Neural progenitor cell (in vitro differentiated cells): ENCODE data around the gene HOXB7. TPM values are rescaled to one million over a fixed set of nuclear protein-coding genes. Genes with fewer than 3 reads are reported as not detected.

Source experiments
- DNase-seq: peaks from one replicate; pipeline ENCODE4 v3.0.0-alpha.2; 2016; ENCODE audit warnings: low spot score
- H2AFZ ChIP-seq: fragments of 200-600 bp; sonication (generic); replicated peaks from 2 replicates; pipeline ENCODE4 v1.6.1; 2016; ENCODE audit warnings: antibody characterized with exemption
- H3F3A ChIP-seq: fragments of 200-600 bp; sonication (generic); 2 replicates; pipeline ENCODE4 v1.6.1; 2016; ENCODE audit warnings: antibody characterized with exemption, low read depth
- H3K27ac ChIP-seq: fragments of 200-600 bp; sonication (generic); 2 replicates; pipeline ENCODE4 v1.5.1; 2016; ENCODE audit warnings: mild to moderate bottlenecking
- H3K27me3 ChIP-seq: fragments of 200-600 bp; sonication (generic); 2 replicates; pipeline ENCODE4 v1.6.1; 2016; ENCODE audit warnings: mild to moderate bottlenecking, moderate library complexity
- H3K36me3 ChIP-seq: fragments of 200-600 bp; sonication (generic); 2 replicates; pipeline ENCODE4 v1.5.1; 2016
- H3K4me1 ChIP-seq: fragments of 200-600 bp; sonication (generic); 2 replicates; pipeline ENCODE4 v1.6.1; 2016; ENCODE audit warnings: mixed run types
- H3K4me2 ChIP-seq: fragments of 200-600 bp; sonication (generic); 2 replicates; pipeline ENCODE4 v1.6.1; 2016
- H3K4me3 ChIP-seq: fragments of 200-600 bp; sonication (generic); 2 replicates; pipeline ENCODE4 v1.5.1; 2016
- H3K79me2 ChIP-seq: fragments of 200-600 bp; sonication (generic); 2 replicates; pipeline ENCODE4 v1.6.1; 2016; ENCODE audit warnings: low read depth
- H3K9ac ChIP-seq: fragments of 200-600 bp; sonication (generic); 2 replicates; pipeline ENCODE4 v1.6.1; 2016
- H3K9me3 ChIP-seq: fragments of 200-600 bp; sonication (generic); 2 replicates; pipeline ENCODE4 v1.5.1; 2016; ENCODE audit warnings: low read depth
- H4K20me1 ChIP-seq: fragments of 200-600 bp; sonication (generic); 2 replicates; pipeline ENCODE4 v1.6.1; 2016; ENCODE audit warnings: low read depth
- H3K27ac Mint-ChIP-seq: 3 replicates; pipeline ENCODE4 v1.8.0; 2021; ENCODE audit warnings: mixed read lengths
- H3K27me3 Mint-ChIP-seq: 2 replicates; pipeline ENCODE4 v1.8.0; 2022; ENCODE audit warnings: low read depth, mild to moderate bottlenecking, inconsistent platforms, moderate library complexity, mixed read lengths; ENCODE audit not compliant: insufficient read depth
- H3K36me3 Mint-ChIP-seq: 3 replicates; pipeline ENCODE4 v1.8.0; 2021; ENCODE audit warnings: mixed read lengths
- H3K4me1 Mint-ChIP-seq: 3 replicates; pipeline ENCODE4 v1.8.0; 2021; ENCODE audit warnings: mixed read lengths
- H3K4me3 Mint-ChIP-seq: 3 replicates; pipeline ENCODE4 v1.8.0; 2021; ENCODE audit warnings: mild to moderate bottlenecking, moderate library complexity, mixed read lengths
- H3K9me3 Mint-ChIP-seq: 3 replicates; pipeline ENCODE4 v1.8.0; 2020; ENCODE audit warnings: mixed read lengths
- CTCF ChIP-seq: fragments of 200-600 bp; sonication (generic); IDR thresholded peaks from 2 replicates; pipeline ENCODE4 v1.5.1; 2017; ENCODE audit warnings: antibody characterized with exemption, mild to moderate bottlenecking
- EZH2 ChIP-seq: fragments of 200-600 bp; sonication (generic); IDR thresholded peaks from 2 replicates; pipeline ENCODE4 v1.6.1; 2017; ENCODE audit warnings: antibody characterized with exemption, mild to moderate bottlenecking, moderate library complexity
- EZH2phosphoT487 ChIP-seq: fragments of 200-600 bp; sonication (generic); IDR thresholded peaks from 2 replicates; pipeline ENCODE4 v1.6.1; 2017; ENCODE audit warnings: antibody characterized with exemption
- total RNA-seq: library from RNA; depleted of rRNA; stranded (reverse); fragments of >200 nt; gene quantifications from 2 replicates; pipeline ENCODE4 v1.2.3, GENCODE V29; 2015; ENCODE audit warnings: low replicate concordance

Gene HOXB7
- total RNA-seq, 1 donor from 2014 or later: not detected

GRCh38 chr17:48569674-48570324, 41.0 kb downstream of the HOXB7 start:
- H3K9me3 ChIP-seq: no peaks in the 10 kb centered on the region
- H3K4me3 ChIP-seq: no peak overlapping the region
- no peak for DNase-seq
- H3K9ac ChIP-seq: no peak overlapping the region
- TF ChIP-seq EZH2 (no peak), EZH2phosphoT487 (peak; percentile 60)
- Mint-ChIP-seq H3K4me1 (no peaks in the 10 kb centered on the region), H3K27ac (no peak overlapping the region), H3K9me3 (peaks cover 2% of the 10 kb centered on the region), H3K36me3 (no peaks in the 10 kb centered on the region), H3K4me3 (no peak overlapping the region), H3K27me3 (peaks cover 28% of the 10 kb centered on the region)
- peaks cover 100% of the 10 kb centered on the region for H3K27me3 ChIP-seq
- H2AFZ ChIP-seq: no peak overlapping the region
- H4K20me1 ChIP-seq: peaks cover 98% of the 10 kb centered on the region
- H3F3A ChIP-seq: no peaks in the 10 kb centered on the region
- no peaks in the 10 kb centered on the region for H3K36me3 ChIP-seq
- H3K4me1 ChIP-seq: no peaks in the 10 kb centered on the region
- no peak overlapping the region for H3K27ac ChIP-seq
- no peaks in the 10 kb centered on the region for H3K79me2 ChIP-seq
- H3K4me2 ChIP-seq: no peak overlapping the region

- H4K20me1 ChIP-seq: peaks cover 98% of the 10 kb centered on the region
- no peak overlapping the region for H3K9ac ChIP-seq
- Mint-ChIP-seq H3K4me3 (no peak overlapping the region), H3K36me3 (no peaks in the 10 kb centered on the region), H3K4me1 (no peaks in the 10 kb centered on the region), H3K27ac (no peak overlapping the region), H3K9me3 (peaks cover 2% of the 10 kb centered on the region), H3K27me3 (peaks cover 22% of the 10 kb centered on the region)
- no peak overlapping the region for H3K4me3 ChIP-seq
- no peak overlapping the region for H2AFZ ChIP-seq
- H3K9me3 ChIP-seq: no peaks in the 10 kb centered on the region
- peaks cover 100% of the 10 kb centered on the region for H3K27me3 ChIP-seq
- TF ChIP-seq EZH2 (no peak), EZH2phosphoT487 (no peak), CTCF (no peak)
- no peaks in the 10 kb centered on the region for H3F3A ChIP-seq
- no peaks in the 10 kb centered on the region for H3K79me2 ChIP-seq
- H3K36me3 ChIP-seq: no peaks in the 10 kb centered on the region
- DNase-seq: no peak
- no peak overlapping the region for H3K4me2 ChIP-seq
- no peak overlapping the region for H3K27ac ChIP-seq
- H3K4me1 ChIP-seq: no peaks in the 10 kb centered on the region
Measured at GRCh38 chr17:48569240-48569582, 41.6 kb downstream of the HOXB7 start.

- H3K27me3 ChIP-seq: peaks cover 100% of the 10 kb centered on the region
- no peaks in the 10 kb centered on the region for H3K9me3 ChIP-seq
- H3K27ac ChIP-seq: no peak overlapping the region
- H2AFZ ChIP-seq: no peak overlapping the region
- no peaks in the 10 kb centered on the region for H3K36me3 ChIP-seq
- H3K27me3 Mint-ChIP-seq: peaks cover 19% of the 10 kb centered on the region
- H3K4me1 ChIP-seq: no peaks in the 10 kb centered on the region
- TF ChIP-seq EZH2phosphoT487 (peak; percentile 87), CTCF (no peak), EZH2 (peak; percentile 88)
- H3K9ac ChIP-seq: no peak overlapping the region
- H3F3A ChIP-seq: no peaks in the 10 kb centered on the region
- H4K20me1 ChIP-seq: peaks cover 96% of the 10 kb centered on the region
- peaks cover 2% of the 10 kb centered on the region for H3K9me3 Mint-ChIP-seq
- H3K4me2 ChIP-seq: no peak overlapping the region
- H3K27ac Mint-ChIP-seq: no peak overlapping the region
- H3K79me2 ChIP-seq: no peaks in the 10 kb centered on the region
- DNase-seq: no peak
- no peak overlapping the region for H3K4me3 ChIP-seq
- no peaks in the 10 kb centered on the region for H3K36me3 Mint-ChIP-seq
- no peaks in the 10 kb centered on the region for H3K4me1 Mint-ChIP-seq
- no peak overlapping the region for H3K4me3 Mint-ChIP-seq
Measured at GRCh38 chr17:48568499-48569239, 42.1 kb downstream of the HOXB7 start.
